Adrenal gland (tissue), 5 donors: ENCODE data around the gene RAVER1.

ENCODE experiments used
- POLR2A ChIP-seq, 2 donors: fragments of 450-650 bp; IDR thresholded peaks; one replicate each; pipeline ENCODE4 v1.6.1; 2017; ENCODE audit warnings: antibody characterized with exemption in 2 of 2, mild to moderate bottlenecking in 2 of 2, moderate library complexity in 1 of 2
- TF ChIP-seq, protein P1 (sequence below), 6 experiments: fragments of 450-650 bp in 4 of 6; fragments of 200-600 bp in 2 of 6; sonication (generic) in 1 of 6; IDR thresholded peaks; 1 replicate in 5 of 6; 2 replicates in 1 of 6; pipeline versions ENCODE4 v1.5.1 to v1.8.0; 2016 to 2021; ENCODE audit warnings: antibody characterized with exemption in 6 of 6, mild to moderate bottlenecking in 2 of 6, moderate library complexity in 1 of 6
- donor health status: DM: no; HTN: no; CAD: no.

DNA sequence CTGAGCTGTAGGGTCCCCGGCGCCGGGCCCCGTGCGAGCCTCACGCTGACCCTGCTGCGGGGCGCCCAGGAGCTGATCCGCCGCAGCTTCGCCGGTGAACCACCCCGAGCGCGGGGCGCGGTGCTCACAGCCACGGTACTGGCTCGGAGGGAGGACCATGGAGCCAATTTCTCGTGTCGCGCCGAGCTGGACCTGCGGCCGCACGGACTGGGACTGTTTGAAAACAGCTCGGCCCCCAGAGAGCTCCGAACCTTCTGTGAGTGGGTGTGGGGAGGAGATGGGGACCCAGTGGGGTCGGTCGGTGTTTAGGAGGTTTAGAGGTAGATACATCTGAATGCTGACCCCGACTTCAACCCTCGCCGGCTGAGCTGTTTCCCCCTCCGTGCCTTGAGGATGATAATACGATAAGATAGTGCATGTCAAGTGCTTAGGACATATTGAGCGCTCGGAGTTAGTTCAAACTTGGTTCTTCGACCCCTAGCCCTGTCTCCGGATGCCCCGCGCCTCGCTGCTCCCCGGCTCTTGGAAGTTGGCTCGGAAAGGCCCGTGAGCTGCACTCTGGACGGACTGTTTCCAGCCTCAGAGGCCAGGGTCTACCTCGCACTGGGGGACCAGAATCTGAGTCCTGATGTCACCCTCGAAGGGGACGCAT is 41.6 kb downstream of the RAVER1 start:
- TF ChIP-seq, protein P1, sequence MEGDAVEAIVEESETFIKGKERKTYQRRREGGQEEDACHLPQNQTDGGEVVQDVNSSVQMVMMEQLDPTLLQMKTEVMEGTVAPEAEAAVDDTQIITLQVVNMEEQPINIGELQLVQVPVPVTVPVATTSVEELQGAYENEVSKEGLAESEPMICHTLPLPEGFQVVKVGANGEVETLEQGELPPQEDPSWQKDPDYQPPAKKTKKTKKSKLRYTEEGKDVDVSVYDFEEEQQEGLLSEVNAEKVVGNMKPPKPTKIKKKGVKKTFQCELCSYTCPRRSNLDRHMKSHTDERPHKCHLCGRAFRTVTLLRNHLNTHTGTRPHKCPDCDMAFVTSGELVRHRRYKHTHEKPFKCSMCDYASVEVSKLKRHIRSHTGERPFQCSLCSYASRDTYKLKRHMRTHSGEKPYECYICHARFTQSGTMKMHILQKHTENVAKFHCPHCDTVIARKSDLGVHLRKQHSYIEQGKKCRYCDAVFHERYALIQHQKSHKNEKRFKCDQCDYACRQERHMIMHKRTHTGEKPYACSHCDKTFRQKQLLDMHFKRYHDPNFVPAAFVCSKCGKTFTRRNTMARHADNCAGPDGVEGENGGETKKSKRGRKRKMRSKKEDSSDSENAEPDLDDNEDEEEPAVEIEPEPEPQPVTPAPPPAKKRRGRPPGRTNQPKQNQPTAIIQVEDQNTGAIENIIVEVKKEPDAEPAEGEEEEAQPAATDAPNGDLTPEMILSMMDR (IDR thresholded peaks at IDR 0.05), result no peak
- TF ChIP-seq POLR2A (IDR thresholded peaks at IDR 0.05), result no peak
